GM18520 (cell line): ENCODE results near the gene NYAP1.
"Not testable (repeated sequence)": the region's sequence is repeated elsewhere in the genome, so short reads cannot be mapped to it uniquely, and the experiment has no call there.

ENCODE experiments used
- ATAC-seq: cut with Tn5 transposase; IDR thresholded peaks from one replicate; pipeline ENCODE4 v1.9.1; 2021; ENCODE audit not compliant: unreplicated experiment

NYAP1 gene

GRCh38 chr7:100481466-100481865, 2.3 kb upstream of the NYAP1 start:
- no peak for ATAC-seq

GRCh38 chr7:100482728-100483089, 1.0 kb upstream of the NYAP1 start:
- ATAC-seq, result no peak

GRCh38 chr7:100483090-100483721, 521 bp upstream of the NYAP1 start:
- peak; percentile 47 for ATAC-seq

GRCh38 chr7:100484673-100485045, 932 bp downstream of the NYAP1 start:
- no peak for ATAC-seq

GRCh38 chr7:100485471-100485876, 1.7 kb downstream of the NYAP1 start:
- ATAC-seq, result no peak

GRCh38 chr7:100486111-100486636, 2.4 kb downstream of the NYAP1 start:
- ATAC-seq, result no peak

GRCh38 chr7:100486753-100487446, 3.2 kb downstream of the NYAP1 start:
- no peak for ATAC-seq

- no peak for ATAC-seq
Measured at GRCh38 chr7:100488333-100489095, 4.8 kb downstream of the NYAP1 start.

- no peak for ATAC-seq
Measured at GRCh38 chr7:100489121-100489520, 5.4 kb downstream of the NYAP1 start.

GRCh38 chr7:100489824-100490223, 6.1 kb downstream of the NYAP1 start:
- ATAC-seq, result no peak

- ATAC-seq, result no peak
Measured at GRCh38 chr7:100490483-100491191, 6.9 kb downstream of the NYAP1 start.

- ATAC-seq, result no peak
Measured at GRCh38 chr7:100491192-100491578, 7.5 kb downstream of the NYAP1 start.

- no peak for ATAC-seq
Measured at GRCh38 chr7:100492738-100493475, 9.2 kb downstream of the NYAP1 start.

GRCh38 chr7:100493476-100494264, 9.9 kb downstream of the NYAP1 start:
- no peak for ATAC-seq

GRCh38 chr7:100496509-100496908, 12.8 kb downstream of the NYAP1 start:
- ATAC-seq, result no peak

- not testable (repeated sequence) for ATAC-seq
Measured at GRCh38 chr7:100500743-100501142, 17.0 kb downstream of the NYAP1 start.

- ATAC-seq, result not testable (repeated sequence)
Measured at GRCh38 chr7:100504031-100504430, 20.3 kb downstream of the NYAP1 start.

- ATAC-seq, result no peak
Measured at GRCh38 chr7:100504887-100505611, 21.3 kb downstream of the NYAP1 start.

- no peak for ATAC-seq
Measured at GRCh38 chr7:100506356-100506923, 22.7 kb downstream of the NYAP1 start.
